Measurements from ENCODE around the gene C16orf90. TPM values are rescaled to one million over a fixed set of nuclear protein-coding genes. Genes with fewer than 3 reads are reported as not detected.
A peak's percentile ranks its signal among the peaks of the same experiment; 100 is the strongest.
"Not testable (repeated sequence)": the region's sequence is repeated elsewhere in the genome, so short reads cannot be mapped to it uniquely, and the experiment has no call there.

C16orf90 gene
- total RNA-seq, 1 donor from 2014 or later = not detected

GRCh38 chr16:3474136-3474779 is 21.0 kb downstream of the C16orf90 start:
- no peak overlapping the region for H3K4me3 Mint-ChIP-seq

GRCh38 chr16:3473596-3473943 is 21.7 kb downstream of the C16orf90 start:
- H3K36me3 Mint-ChIP-seq; H3K4me3 Mint-ChIP-seq; H3K4me1 Mint-ChIP-seq; H3K27ac Mint-ChIP-seq; H3K27me3 Mint-ChIP-seq (ENCODE audit: low read depth); DNase-seq (ENCODE audit: low spot score in 2 of 2, unreplicated experiment in 2 of 2); H3K9me3 Mint-ChIP-seq: not testable (repeated sequence)

More at GRCh38 chr16:3474136-3474779, 21.0 kb downstream of the C16orf90 start:
- Mint-ChIP-seq H3K27me3 (ENCODE audit: low read depth) (no peaks in the 10 kb centered on the region), H3K36me3 (peaks cover 8% of the 10 kb centered on the region), H3K9me3 (no peaks in the 10 kb centered on the region), H3K4me1 (peaks cover 2% of the 10 kb centered on the region), H3K27ac (no peak overlapping the region)
- no peak for DNase-seq (ENCODE audit: low spot score in 2 of 2, unreplicated experiment in 2 of 2)
- TF ChIP-seq CTCF (IDR thresholded peaks at IDR 0.05; ENCODE audit: unreplicated experiment) = no peak

GRCh38 chr16:3472878-3473595 is 22.3 kb downstream of the C16orf90 start:
- H3K4me3 Mint-ChIP-seq = no peak overlapping the region
- H3K27me3 Mint-ChIP-seq (ENCODE audit: low read depth) = no peaks in the 10 kb centered on the region
- no peak for TF ChIP-seq CTCF (IDR thresholded peaks at IDR 0.05; ENCODE audit: unreplicated experiment)
- DNase-seq (ENCODE audit: low spot score in 2 of 2, unreplicated experiment in 2 of 2) = no peak
- peaks cover 10% of the 10 kb centered on the region for H3K36me3 Mint-ChIP-seq
- H3K9me3 Mint-ChIP-seq = no peaks in the 10 kb centered on the region
- H3K4me1 Mint-ChIP-seq = no peaks in the 10 kb centered on the region
- no peak overlapping the region for H3K27ac Mint-ChIP-seq

- Mint-ChIP-seq H3K4me1 (no peaks in the 10 kb centered on the region), H3K27ac (no peak overlapping the region), H3K9me3 (no peaks in the 10 kb centered on the region), H3K4me3 (no peak overlapping the region), H3K36me3 (peaks cover 18% of the 10 kb centered on the region), H3K27me3 (ENCODE audit: low read depth) (no peaks in the 10 kb centered on the region)
- DNase-seq (ENCODE audit: low spot score in 2 of 2, unreplicated experiment in 2 of 2) = no peak
- no peak for TF ChIP-seq CTCF (IDR thresholded peaks at IDR 0.05; ENCODE audit: unreplicated experiment)
Observed at GRCh38 chr16:3471518-3472176, 23.6 kb downstream of the C16orf90 start.

- no peaks in the 10 kb centered on the region for H3K9me3 Mint-ChIP-seq
- TF ChIP-seq CTCF (IDR thresholded peaks at IDR 0.05; ENCODE audit: unreplicated experiment) = no peak
- no peaks in the 10 kb centered on the region for H3K4me1 Mint-ChIP-seq
- no peaks in the 10 kb centered on the region for H3K27me3 Mint-ChIP-seq (ENCODE audit: low read depth)
- H3K4me3 Mint-ChIP-seq = no peak overlapping the region
- DNase-seq (ENCODE audit: low spot score in 2 of 2, unreplicated experiment in 2 of 2) = no peak
- no peak overlapping the region for H3K27ac Mint-ChIP-seq
- H3K36me3 Mint-ChIP-seq = peaks cover 20% of the 10 kb centered on the region
Observed at GRCh38 chr16:3470723-3471122, 24.6 kb downstream of the C16orf90 start.

- no peak for DNase-seq (ENCODE audit: low spot score in 2 of 2, unreplicated experiment in 2 of 2)
- no peak overlapping the region for H3K4me3 Mint-ChIP-seq
- H3K27me3 Mint-ChIP-seq (ENCODE audit: low read depth) = no peaks in the 10 kb centered on the region
- peak overlapping the region; percentile 21 for H3K27ac Mint-ChIP-seq
- H3K36me3 Mint-ChIP-seq = peaks cover 20% of the 10 kb centered on the region
- TF ChIP-seq CTCF (IDR thresholded peaks at IDR 0.05; ENCODE audit: unreplicated experiment) = no peak
- H3K4me1 Mint-ChIP-seq = no peaks in the 10 kb centered on the region
- no peaks in the 10 kb centered on the region for H3K9me3 Mint-ChIP-seq
Observed at GRCh38 chr16:3469736-3470135, 25.6 kb downstream of the C16orf90 start.

All from mesothelial cell of epicardium (in vitro differentiated cells).